ENCODE data around the gene ATP8B4.

Gene ATP8B4

DNA sequence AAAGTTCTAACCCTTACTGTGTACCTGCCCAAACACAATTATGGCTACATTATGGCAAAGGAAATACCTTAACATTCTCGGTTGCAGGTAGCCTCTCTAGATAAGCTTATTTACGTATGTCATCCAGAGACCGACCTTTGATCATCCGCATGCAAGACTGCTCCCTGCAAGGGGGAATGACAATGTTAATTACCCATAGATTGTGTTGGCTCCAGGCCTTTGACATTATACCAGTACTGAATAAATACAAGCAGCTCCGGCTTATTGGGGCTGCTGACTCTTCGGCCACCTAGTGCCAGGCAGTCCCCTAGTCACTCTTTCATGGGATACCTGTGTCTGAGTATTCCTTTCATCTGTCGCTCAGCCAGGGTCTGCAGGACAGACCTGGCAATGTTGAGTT lies 274.6 kb downstream of the ATP8B4 start:
- no peak for DNase-seq

GRCh38 chr15:49843725-49844124 lies 275.3 kb downstream of the ATP8B4 start:
- DNase-seq = no peak

DNA sequence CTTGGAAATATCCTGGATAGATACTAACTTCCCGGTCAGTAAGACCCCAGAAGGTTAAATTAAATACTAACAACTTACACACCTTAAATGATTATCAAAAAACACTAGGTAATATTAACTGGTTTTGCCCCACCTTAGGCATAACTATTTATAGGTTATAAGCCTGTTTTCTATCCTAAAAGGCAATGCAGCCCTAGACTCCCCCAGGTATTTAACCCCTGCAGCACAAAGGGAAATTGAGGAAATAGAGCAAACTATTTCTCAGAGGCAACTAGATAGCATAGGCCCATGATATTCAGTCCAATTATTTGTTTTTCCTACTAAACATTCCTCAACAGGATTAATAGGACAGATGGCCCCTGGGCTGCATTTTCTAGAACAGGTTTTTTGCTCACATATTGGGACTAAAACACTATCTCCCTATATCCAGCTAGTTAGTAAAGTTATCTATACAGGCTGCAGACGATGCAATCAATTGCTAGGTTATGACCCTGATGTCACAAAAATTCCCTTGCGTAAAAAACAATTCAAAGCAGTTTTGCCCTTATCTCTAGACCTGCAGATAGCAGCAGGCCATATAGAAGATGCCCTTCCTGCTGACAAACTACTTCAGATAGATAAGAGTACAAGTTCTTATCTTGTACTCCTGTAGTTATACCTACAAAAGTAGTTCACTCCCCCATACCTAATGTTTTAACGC lies 276.9 kb downstream of the ATP8B4 start:
- no peak for DNase-seq

GRCh38 chr15:49832511-49832910 lies 286.5 kb downstream of the ATP8B4 start:
- DNase-seq = no peak

DNA sequence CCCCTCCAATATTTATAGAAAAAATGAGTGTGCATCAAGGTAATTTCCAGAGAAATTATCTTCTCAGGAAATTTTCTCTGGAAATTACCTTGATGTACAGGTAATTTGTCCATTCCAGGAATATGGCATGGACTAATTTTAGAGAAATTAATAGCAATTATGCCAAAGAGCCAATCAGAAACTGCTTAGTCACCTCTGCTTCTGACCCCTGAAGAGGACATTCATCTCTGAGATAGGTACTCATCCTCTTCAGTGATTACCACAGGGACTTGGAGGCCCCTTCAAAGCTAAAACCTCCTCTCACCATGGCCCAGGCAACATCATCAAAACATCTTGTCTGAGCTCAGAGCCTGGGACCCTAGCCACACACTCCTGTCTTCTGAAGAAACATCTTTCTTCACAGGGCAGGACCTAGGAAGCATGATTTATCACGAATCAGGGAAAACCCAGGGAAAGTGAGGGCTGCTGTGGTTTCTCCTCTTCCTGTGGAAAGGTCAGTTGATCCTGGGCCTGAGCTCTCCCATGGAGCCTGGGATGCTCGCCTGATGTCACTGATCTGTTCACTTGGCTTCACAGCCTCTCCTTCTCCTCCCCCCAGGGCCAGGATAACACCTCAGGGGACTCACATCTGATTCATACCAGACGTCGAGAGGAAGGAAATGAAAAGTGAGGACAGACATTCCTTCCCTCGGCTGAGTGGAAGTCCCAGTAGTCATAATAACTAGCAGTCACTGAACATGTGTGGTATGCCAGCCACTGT lies 287.6 kb downstream of the ATP8B4 start:
- no peak for DNase-seq

DNA sequence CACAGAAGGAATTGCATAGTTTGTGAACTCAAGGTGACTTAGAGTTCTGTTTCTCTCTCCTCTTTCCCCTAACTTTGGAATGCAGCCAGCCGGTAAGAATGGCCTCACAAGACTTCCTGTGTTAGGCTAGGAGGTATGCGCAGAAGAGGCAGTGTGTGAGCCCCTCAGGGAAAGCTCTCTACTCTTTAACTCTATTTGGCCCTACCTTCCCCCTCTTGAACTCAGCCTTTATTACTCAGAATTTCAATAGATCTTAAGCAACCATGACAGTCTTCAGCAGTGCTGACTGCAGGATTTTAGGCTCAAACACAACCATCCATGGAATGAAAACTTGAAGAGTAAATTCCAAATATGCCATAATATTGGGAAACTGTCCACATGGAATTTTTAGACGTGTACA lies 288.6 kb downstream of the ATP8B4 start:
- DNase-seq = no peak

DNA sequence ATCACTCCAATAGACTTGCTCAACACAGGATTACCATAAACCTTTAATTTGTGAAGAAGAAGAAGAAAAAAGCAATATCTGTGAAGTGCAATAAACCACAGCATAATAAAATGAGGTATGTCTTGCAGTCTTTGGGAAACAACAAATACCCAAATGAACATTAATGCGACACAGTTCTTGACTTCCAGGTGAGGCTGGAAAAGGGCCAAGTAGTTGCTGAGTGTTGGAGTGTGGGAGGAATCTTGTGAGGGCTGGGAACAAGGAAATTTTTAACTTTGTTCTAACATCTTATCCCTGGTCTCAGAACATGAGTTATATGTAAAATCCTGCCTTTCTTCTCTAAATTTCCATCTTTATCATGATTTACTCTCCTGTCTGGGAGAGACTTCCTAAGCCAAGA lies 291.7 kb downstream of the ATP8B4 start:
- DNase-seq = no peak

DNA sequence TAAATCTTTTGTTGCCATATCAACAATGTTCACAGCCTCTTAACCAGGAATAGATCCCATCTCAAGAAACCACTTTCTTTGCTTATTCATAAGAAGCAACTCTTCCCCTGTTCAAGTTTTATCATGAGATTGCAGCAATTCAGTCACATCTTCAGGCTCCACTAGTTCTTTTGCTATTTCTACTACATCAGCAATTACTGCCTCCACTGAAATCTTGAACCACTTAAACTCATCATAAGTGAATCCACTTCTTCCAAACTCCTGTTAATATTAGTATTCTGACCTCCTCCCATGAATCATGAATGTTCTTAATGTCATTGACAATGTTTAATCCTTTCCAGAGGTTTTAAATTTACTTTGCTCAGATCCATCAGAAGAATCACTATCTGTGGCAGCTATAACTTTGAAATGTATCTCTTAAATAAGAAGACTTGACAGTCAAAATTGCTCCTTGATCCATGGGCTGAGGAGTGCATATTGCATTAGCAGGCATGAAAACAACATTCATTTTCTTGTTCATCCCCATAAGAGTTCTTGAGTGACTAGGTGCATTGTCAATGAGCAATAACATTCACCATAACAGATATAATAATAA lies 292.3 kb downstream of the ATP8B4 start:
- no peak for DNase-seq

- DNase-seq = no peak
Observed at GRCh38 chr15:49824775-49825099, 294.3 kb downstream of the ATP8B4 start.

DNA sequence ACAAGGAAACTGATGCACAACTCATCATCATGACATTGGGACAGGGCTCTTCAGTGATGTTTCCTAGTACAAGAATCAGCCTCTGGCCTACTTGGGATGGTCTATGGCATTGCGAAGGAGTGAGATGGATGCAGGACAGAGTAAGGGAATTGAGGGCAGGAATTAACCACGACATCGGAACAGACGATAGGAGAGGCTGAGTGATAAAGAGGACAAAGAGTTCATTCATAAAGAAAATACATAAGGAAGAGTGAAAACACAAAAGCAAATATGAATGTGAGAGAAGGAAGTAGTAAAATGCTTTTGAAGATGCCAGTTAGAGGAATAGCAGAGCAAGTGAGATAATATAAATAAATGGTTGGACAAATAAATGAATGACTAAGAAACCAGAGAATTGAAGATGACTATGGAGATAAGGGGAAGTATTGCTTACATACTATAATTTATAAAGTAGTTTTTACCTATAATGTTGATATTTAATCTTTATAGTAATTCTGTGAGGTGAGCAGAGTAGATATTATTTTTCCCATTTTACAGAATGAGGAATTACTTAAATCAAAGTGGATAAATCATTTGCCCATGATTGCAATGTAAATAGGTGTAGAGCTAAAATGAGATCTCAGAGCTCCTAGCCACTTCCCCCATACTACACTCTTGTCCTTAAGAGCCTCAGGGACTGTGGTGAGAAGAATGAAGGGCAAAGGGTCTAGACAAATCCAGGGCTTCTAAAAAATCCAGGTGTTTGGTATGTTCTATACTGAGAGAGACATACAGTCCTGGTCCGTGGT lies 294.9 kb downstream of the ATP8B4 start:
- DNase-seq = no peak

DNA sequence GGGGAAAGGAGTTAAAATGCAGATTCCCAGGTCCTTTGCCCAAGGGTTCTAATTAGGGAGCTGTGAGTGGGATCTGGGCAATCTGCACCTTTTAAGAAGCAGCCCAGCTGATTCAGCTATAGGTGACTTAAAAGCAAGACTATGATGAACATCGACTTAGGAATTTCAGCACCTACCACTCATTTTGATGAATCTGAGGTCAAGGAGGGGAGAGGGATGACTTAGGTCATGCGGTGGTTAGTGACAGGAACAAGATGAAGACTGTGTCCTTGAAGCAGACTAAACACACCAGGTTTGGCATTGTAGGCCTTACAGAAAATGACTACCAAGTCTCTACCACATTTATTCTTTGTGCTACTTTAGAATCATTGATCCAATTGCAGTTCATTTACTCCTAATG lies 301.9 kb downstream of the ATP8B4 start:
- no peak for DNase-seq

- DNase-seq = peak; percentile 25
Observed at GRCh38 chr15:49815950-49816349, 303.1 kb downstream of the ATP8B4 start.

DNA sequence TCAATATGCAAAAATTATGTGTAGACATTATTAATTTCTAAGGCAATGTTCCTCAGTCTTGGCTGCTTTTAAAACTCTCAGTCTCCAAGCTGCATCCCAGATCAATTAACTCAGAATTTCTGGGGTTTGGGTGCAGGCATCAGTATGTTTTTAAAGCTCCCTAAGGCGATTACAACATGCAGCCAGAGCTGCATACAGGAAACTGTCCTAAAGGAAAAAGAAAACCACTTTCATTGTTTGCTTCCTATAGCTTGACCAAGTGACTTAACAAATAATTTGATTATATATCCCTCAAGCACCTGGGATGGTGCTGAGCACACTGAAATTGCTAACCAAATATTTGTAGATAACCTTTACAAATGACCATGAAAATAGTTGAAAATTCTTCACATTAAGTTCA lies 303.5 kb downstream of the ATP8B4 start:
- DNase-seq = no peak

DNA sequence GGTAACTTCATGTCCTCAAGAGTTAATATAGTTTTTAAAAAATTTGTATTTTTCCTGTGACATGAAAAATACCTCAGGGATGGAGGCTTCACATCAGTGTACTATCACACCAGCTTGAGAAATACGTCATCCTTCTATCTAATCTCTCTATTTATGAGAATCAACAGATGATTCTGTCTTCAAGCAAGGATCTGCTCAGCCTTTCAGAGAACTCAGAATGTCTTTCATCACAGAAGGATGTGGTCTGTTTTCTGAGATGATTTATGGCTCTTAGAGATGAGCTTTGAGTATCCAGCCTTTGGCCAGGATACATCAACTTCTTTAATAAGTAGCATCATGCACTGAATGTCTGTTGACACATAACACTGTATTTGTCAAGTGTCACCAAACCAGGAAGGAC lies 304.3 kb downstream of the ATP8B4 start:
- no peak for DNase-seq

DNA sequence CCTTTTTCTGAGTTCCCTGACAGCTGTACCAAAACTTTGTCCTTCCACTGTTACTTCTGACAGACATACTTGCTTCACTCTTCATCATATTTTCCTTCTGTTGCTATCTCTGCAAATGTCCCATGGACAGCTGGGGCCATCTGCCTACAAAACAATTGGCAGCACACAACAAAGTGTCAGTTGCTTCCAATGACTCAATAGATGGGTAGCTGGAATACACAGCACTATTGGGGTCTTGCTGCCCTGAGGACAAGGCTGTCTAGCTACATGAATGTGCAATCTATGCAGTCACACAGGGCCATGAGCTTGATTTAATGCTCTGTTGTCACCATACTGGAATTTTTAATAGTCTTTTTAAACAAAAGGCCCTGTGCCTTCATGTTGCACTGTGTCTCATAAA lies 305.4 kb downstream of the ATP8B4 start:
- DNase-seq = no peak

DNA sequence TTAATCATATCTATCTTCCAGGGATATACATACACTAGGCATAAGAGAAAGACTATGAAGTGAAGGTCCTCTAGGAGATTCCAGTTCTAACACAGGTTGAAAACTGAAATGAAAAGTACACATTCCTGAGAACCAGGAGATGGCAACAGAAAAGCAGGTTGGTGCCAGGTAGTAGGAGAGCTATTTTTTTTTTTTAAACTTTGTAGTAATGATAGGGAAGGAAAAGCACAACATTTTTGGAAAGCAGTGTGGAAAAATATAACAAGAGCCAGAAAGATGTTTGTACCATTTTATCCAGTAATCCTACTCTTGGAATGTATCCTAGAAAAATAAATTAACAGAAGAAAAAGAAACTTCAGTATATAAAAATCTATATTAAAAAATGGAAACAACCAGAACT lies 308.3 kb downstream of the ATP8B4 start:
- no peak for DNase-seq

DNA sequence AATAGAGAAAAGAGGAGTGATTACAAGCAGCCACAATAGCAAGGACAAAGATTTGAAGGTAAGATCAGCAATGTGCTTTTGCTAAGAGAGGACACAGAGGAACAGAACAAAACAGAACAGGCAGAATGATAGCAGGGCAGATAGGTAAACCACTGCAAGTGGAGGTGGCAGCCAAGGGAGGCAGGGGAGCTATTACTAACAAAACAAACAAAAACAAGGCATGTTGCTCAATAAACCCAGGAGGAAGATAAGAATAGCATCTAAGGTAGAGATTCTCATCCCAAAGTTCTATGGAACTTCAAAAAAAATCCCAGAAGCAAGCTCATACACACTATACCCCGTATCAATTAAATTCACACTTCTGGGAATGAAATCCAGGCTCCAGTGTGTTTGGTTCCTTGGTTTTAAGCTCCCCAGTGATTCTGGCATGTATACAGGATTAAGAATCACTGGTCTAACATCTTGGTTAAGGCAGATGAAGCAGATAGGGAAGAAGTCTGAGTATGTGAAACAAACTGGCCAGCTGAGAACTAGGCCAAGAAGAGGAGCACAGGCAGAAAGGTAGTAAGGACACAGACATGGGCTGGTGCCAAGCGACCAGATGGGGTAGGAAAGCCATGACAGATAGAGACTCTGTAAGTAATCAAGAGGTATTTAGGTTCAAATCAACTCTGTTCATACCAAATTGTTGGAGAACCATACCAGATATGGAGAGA lies 309.0 kb downstream of the ATP8B4 start:
- no peak for DNase-seq

DNA sequence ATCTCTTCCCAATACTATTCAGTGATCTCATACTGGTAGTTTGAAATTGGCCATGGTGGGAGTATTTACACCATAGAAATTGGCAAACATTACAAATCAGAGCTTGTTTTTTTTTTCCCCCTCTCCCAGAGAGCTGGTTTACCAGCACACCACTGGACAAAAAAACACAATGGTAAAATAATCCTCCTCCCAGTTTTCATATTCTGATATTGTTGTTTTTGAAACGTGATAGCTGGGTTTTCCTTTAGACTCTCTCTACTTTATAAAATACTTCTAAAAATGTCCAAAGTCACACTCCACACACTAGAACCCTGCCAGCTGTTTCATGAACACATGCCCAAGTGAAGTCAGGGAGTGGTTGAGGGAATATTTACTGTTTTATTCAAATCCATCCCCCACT lies 310.7 kb downstream of the ATP8B4 start:
- no peak for DNase-seq
